H1 (cell line): Measurements from ENCODE around the gene ARMC12. TPM values are rescaled to one million over a fixed set of nuclear protein-coding genes. Genes with fewer than 3 reads are reported as not detected.

Experiments
- CTCF ChIA-PET: fragments of 300-600 bp; sonication (Branson Sonifier 250); formaldehyde crosslinking; loops from one replicate; lab custom pipeline; 2021; ENCODE audit not compliant: partially characterized antibody; lab: Charles Lee
- POLR2A ChIA-PET: fragments of 300-600 bp; sonication (Branson Sonifier 250); formaldehyde crosslinking; loops from one replicate; lab custom pipeline; 2021; ENCODE audit warnings: inconsistent platforms; ENCODE audit not compliant: partially characterized antibody; lab: Charles Lee
- DNase-seq, 2 experiments: peaks; one replicate each; pipeline versions ENCODE4 v3.0.0 to v3.0.0-alpha.2; 2010 to 2022; ENCODE audit warnings: low spot score in 2 of 2, low read depth in 1 of 2, mixed read lengths in 1 of 2
- FAIRE-seq: peaks from 2 replicates; lab custom pipeline; 2011; peaks lifted over from hg19 to GRCh38; lab: Jason Lieb, UNC
- H2AFZ ChIP-seq: 2 replicates; pipeline ENCODE4 v1.8.1; 2012; ENCODE audit warnings: low read length, inconsistent platforms
- H2AK5ac ChIP-seq: 2 replicates; pipeline ENCODE4 v1.6.1; 2013; ENCODE audit warnings: low read depth, low read length
- H2BK120ac ChIP-seq: replicated peaks from 2 replicates; pipeline ENCODE3; 2013; ENCODE audit warnings: low read depth, low read length, inconsistent platforms
- H2BK12ac ChIP-seq: 2 replicates; pipeline ENCODE4 v1.6.1; 2013; ENCODE audit warnings: low read depth, low read length
- H2BK15ac ChIP-seq: 2 replicates; pipeline ENCODE4 v1.6.1; 2013; ENCODE audit warnings: low read length
- H2BK20ac ChIP-seq: 2 replicates; pipeline ENCODE4 v1.6.1; 2013; ENCODE audit warnings: low read length
- H2BK5ac ChIP-seq: 2 replicates; pipeline ENCODE4 v1.6.1; 2013; ENCODE audit warnings: low read depth, low read length
- H3K14ac ChIP-seq: 2 replicates; pipeline ENCODE4 v1.6.1; 2013; ENCODE audit warnings: inconsistent platforms; ENCODE audit not compliant: insufficient read length
- H3K18ac ChIP-seq: 2 replicates; pipeline ENCODE4 v1.6.1; 2013; ENCODE audit warnings: low read length; ENCODE audit errors: extremely low read depth
- H3K23ac ChIP-seq: 2 replicates; pipeline ENCODE4 v1.6.1; 2013; ENCODE audit warnings: inconsistent platforms; ENCODE audit not compliant: insufficient read length
- H3K23me2 ChIP-seq: 2 replicates; pipeline ENCODE4 v1.6.1; 2013; ENCODE audit warnings: low read depth, low read length
- H3K27ac ChIP-seq: 2 replicates; pipeline ENCODE4 v1.6.1; 2011; ENCODE audit warnings: low read depth, low read length, inconsistent platforms
- H3K27me3 ChIP-seq, 4 experiments: replicated peaks in 1 of 4; 1 replicate in 1 of 4; 2 replicates in 3 of 4; pipeline versions ENCODE4 v1.6.1 to v1.8.1; 2011 to 2013; ENCODE audit warnings: low read length in 3 of 4, mild to moderate bottlenecking in 3 of 4, inconsistent platforms in 2 of 4, mixed read lengths in 2 of 4, moderate library complexity in 1 of 4; ENCODE audit not compliant: control insufficient read depth in 3 of 4, insufficient read depth in 3 of 4; ENCODE audit errors: extremely low read depth in 1 of 4
- H3K36me3 ChIP-seq, 4 experiments: 2 replicates each; pipeline versions ENCODE4 v1.6.1 to v1.8.1; 2011 to 2013; ENCODE audit warnings: mild to moderate bottlenecking in 4 of 4, low read length in 3 of 4, moderate library complexity in 2 of 4, control low read depth in 1 of 4, inconsistent platforms in 1 of 4; ENCODE audit not compliant: insufficient read depth in 4 of 4, control insufficient read depth in 2 of 4
- H3K4ac ChIP-seq: replicated peaks from 2 replicates; pipeline ENCODE3; 2013; ENCODE audit warnings: low read length, low read depth, mixed read lengths, inconsistent platforms; ENCODE audit not compliant: insufficient read length
- H3K4me1 ChIP-seq, 4 experiments: replicated peaks in 1 of 4; 1 replicate in 1 of 4; 2 replicates in 3 of 4; pipeline versions ENCODE4 v1.6.1 to v1.8.1; 2011 to 2013; ENCODE audit warnings: low read length in 3 of 4, inconsistent platforms in 2 of 4, mixed read lengths in 1 of 4; ENCODE audit not compliant: insufficient read depth in 4 of 4, control insufficient read depth in 3 of 4
- H3K4me2 ChIP-seq, 2 experiments: 2 replicates each; pipeline versions ENCODE4 v1.6.1 to v1.8.1; 2011 to 2013; ENCODE audit warnings: low read depth in 2 of 2, low read length in 2 of 2, control low read depth in 1 of 2, inconsistent platforms in 1 of 2, mild to moderate bottlenecking in 1 of 2; ENCODE audit not compliant: insufficient read depth in 1 of 2
- H3K4me3 ChIP-seq, 4 experiments: fragments of 200-600, 300-600 bp in 1 of 4; sonication (generic), shearing (Covaris generic), sonication (Bioruptor Twin) in 1 of 4; 2 replicates each; pipeline versions ENCODE4 v1.5.1 to v1.8.1; 2011 to 2016; ENCODE audit warnings: low read length in 4 of 4, low read depth in 3 of 4, control low read depth in 2 of 4, inconsistent platforms in 2 of 4, mild to moderate bottlenecking in 2 of 4, mixed read lengths in 1 of 4, moderate library complexity in 1 of 4; ENCODE audit not compliant: insufficient read depth in 2 of 4; ENCODE audit errors: extremely low read depth in 1 of 4
- H3K56ac ChIP-seq: replicated peaks from 2 replicates; pipeline ENCODE3; 2013; ENCODE audit warnings: low read depth, mild to moderate bottlenecking, mixed read lengths, low read length, inconsistent platforms; ENCODE audit not compliant: insufficient read length
- H3K79me1 ChIP-seq: 2 replicates; pipeline ENCODE4 v1.6.1; 2013; ENCODE audit warnings: low read depth, low read length, control low read depth
- H3K79me2 ChIP-seq, 2 experiments: 2 replicates each; pipeline versions ENCODE4 v1.6.1 to v1.8.1; 2012 to 2013; ENCODE audit warnings: low read length in 2 of 2, mild to moderate bottlenecking in 2 of 2, inconsistent platforms in 1 of 2; ENCODE audit not compliant: insufficient read depth in 2 of 2, control insufficient read depth in 1 of 2
- H3K9ac ChIP-seq, 4 experiments: replicated peaks in 1 of 4; 1 replicate in 1 of 4; 2 replicates in 3 of 4; pipeline versions ENCODE4 v1.6.1 to v1.8.1; 2011 to 2013; ENCODE audit warnings: low read depth in 3 of 4, low read length in 3 of 4, control low read depth in 2 of 4, mild to moderate bottlenecking in 2 of 4, moderate library complexity in 2 of 4, inconsistent platforms in 1 of 4; ENCODE audit errors: extremely low read depth in 1 of 4
- H3K9me3 ChIP-seq, 2 experiments: 2 replicates each; pipeline versions ENCODE4 v1.6.1 to v1.8.1; 2012 to 2013; ENCODE audit warnings: mild to moderate bottlenecking in 2 of 2, moderate library complexity in 2 of 2, control low read depth in 1 of 2, inconsistent platforms in 1 of 2, low read depth in 1 of 2, low read length in 1 of 2, mixed read lengths in 1 of 2; ENCODE audit not compliant: insufficient read depth in 2 of 2
- H4K20me1 ChIP-seq, 2 experiments: replicated peaks in 1 of 2; 2 replicates each; pipeline versions ENCODE3 to v1.8.1; 2011 to 2013; ENCODE audit warnings: inconsistent platforms in 2 of 2, low read length in 2 of 2, mild to moderate bottlenecking in 1 of 2; ENCODE audit not compliant: insufficient read depth in 2 of 2, control insufficient read depth in 1 of 2
- H4K5ac ChIP-seq: 2 replicates; pipeline ENCODE4 v1.6.1; 2013; ENCODE audit warnings: low read length, low read depth, mixed read lengths, inconsistent platforms; ENCODE audit not compliant: insufficient read length
- H4K8ac ChIP-seq: 2 replicates; pipeline ENCODE4 v1.8.0; 2013; ENCODE audit warnings: mild to moderate bottlenecking, moderate library complexity, low read length, inconsistent platforms; ENCODE audit not compliant: insufficient read depth; ENCODE audit errors: extremely low read depth
- H4K91ac ChIP-seq: replicated peaks from 2 replicates; pipeline ENCODE3; 2013; ENCODE audit warnings: low read length, mixed read lengths, inconsistent platforms; ENCODE audit not compliant: insufficient read length
- ASH2L ChIP-seq: fragments of 200-600, 300-600 bp; sonication (generic); IDR thresholded peaks from one replicate; pipeline ENCODE4 v1.7.1; 2017; ENCODE audit warnings: low read length
- BACH1 ChIP-seq: IDR thresholded peaks from 2 replicates; pipeline ENCODE4 v1.6.1; 2012; ENCODE audit warnings: low read length, improper control_type of control experiment
- KDM4A ChIP-seq: IDR thresholded peaks from one replicate; pipeline ENCODE4 v1.7.1; 2012; ENCODE audit warnings: low read depth, mild to moderate bottlenecking, moderate library complexity, low read length, inconsistent platforms; ENCODE audit not compliant: severe bottlenecking
- POLR2AphosphoS5 ChIP-seq: IDR thresholded peaks from 2 replicates; pipeline ENCODE4 v1.6.1; 2011; ENCODE audit warnings: low read depth, low read length
- RXRA ChIP-seq: IDR thresholded peaks from 2 replicates; pipeline ENCODE4 v1.6.1; 2011; ENCODE audit warnings: low read depth, mild to moderate bottlenecking, low read length, moderate library complexity; ENCODE audit not compliant: insufficient read depth
- SIN3A ChIP-seq, 2 experiments: IDR thresholded peaks in 1 of 2; conservative IDR thresholded peaks in 1 of 2; 2 replicates each; pipeline ENCODE4 v1.6.1; 2011 to 2012; ENCODE audit warnings: low read length in 2 of 2, improper control_type of control experiment in 1 of 2, low read depth in 1 of 2, mild to moderate bottlenecking in 1 of 2
- SP2 ChIP-seq: IDR thresholded peaks from 2 replicates; pipeline ENCODE4 v1.6.1; 2012; ENCODE audit warnings: mild to moderate bottlenecking, low read length, inconsistent platforms
- SP4 ChIP-seq: IDR thresholded peaks from 2 replicates; pipeline ENCODE4 v1.6.1; 2012; ENCODE audit warnings: low read length, inconsistent platforms
- WGBS, 2 experiments: shearing (Covaris generic) in 1 of 2; methylation state at CpG; one replicate each; pipeline versions ENCODE4 v1.1.6 to v1.1.7; 2013 to 2015; ENCODE audit warnings: low lambda C conversion rate in 2 of 2, mixed read lengths in 2 of 2, inconsistent platforms in 1 of 2, low coverage in 1 of 2, missing lambda C conversion rate in 1 of 2; ENCODE audit not compliant: insufficient replicate concordance in 2 of 2, insufficient coverage in 1 of 2, insufficient read length in 1 of 2; ENCODE audit errors: extremely low coverage in 1 of 2, missing lambda C conversion rate in 1 of 2; 5-methylcytosine and 5-hydroxymethylcytosine counted together
- polyA plus RNA-seq, 7 experiments: library from polyadenylated mRNA; depleted of rRNA in 3 of 7; stranded (reverse) in 5 of 7; unstranded in 2 of 7; fragments of >200 nt in 5 of 7; fragments of 200-250 nt in 2 of 7; gene quantifications; 1 replicate in 5 of 7; 2 replicates in 1 of 7; 4 replicates in 1 of 7; pipeline versions ENCODE4 v1.2.1 to v1.2.3, GENCODE V29; 2011 to 2013; ENCODE audit warnings: missing spikeins in 2 of 7, mixed read lengths in 2 of 7
- total RNA-seq: library from RNA; stranded (reverse); fragmentation: NEBNext Ultra II Directional; extraction: Animal tissue kit (Norgen Biotek cat#: 25700); gene quantifications from 2 replicates; pipeline ENCODE4 v1.2.1, GENCODE V29; 2021

The ARMC12 gene
- total and polyA plus RNA-seq, 2 of the 8 experiments (the other 6 are each of a cell fraction or from before 2014, with no cell fraction given), result 0.86 to 3.7 TPM

DNA sequence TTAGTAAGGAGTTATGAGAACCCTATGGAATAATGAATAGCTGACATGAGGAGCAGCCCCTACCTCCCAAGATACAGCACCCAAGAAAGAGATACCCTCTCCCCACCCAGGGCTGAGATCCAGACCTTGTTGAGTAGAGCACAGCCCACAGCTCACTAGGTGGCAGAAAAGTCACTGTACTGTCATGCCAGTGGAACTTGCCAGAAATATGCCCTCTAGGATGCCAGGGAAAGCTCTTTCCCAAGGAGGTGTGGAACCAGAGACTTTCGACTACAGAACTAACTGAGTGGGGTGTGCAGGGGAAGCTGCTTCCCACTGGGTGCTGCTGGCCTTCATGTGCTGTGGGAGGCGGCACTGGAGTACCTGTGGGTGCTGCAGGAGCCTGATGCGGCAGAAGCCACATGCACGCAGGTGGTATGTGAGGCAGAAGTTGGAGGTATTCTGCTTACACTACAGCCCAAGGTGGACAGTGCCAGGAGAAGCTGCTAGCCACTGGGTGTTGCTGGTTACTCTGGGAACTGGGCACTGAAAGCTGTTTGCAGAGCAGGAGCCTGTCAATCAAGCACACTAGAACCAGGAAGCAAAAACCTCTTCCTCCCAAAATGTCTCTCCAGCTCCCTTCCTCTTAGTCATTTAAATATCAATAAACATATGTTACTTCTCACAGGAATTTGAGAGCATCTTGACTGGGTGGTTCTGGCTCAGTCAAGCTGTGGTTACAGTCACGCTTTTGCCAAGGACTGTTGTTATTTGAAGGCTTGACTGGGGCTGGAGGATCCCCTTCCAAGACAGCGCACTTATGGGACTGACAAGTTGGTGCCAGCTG, 17.8 kb downstream of the ARMC12 start:
- H3K14ac ChIP-seq, result no peak overlapping the region
- peak overlapping the region; percentile 91 for H2BK20ac ChIP-seq
- no peak overlapping the region for H3K4me3 ChIP-seq
- peak overlapping the region; percentile 79; the same call in 1 of the 2 replicates for H2BK12ac ChIP-seq
- H3K9ac ChIP-seq, result no peak overlapping the region
- no peak overlapping the region for H2BK120ac ChIP-seq
- H2AK5ac ChIP-seq, result no peak overlapping the region
- H2AFZ ChIP-seq, result no peak overlapping the region
- no peak for FAIRE-seq
- no peaks in the 10 kb centered on the region for H3K27me3 ChIP-seq
- H3K4me2 ChIP-seq, result peak overlapping the region; percentile 3 to 9; a peak in 2 of 4 replicates
- no peak overlapping the region for H3K56ac ChIP-seq
- H4K8ac ChIP-seq, result no peak overlapping the region
- H3K9me3 ChIP-seq, result no peaks in the 10 kb centered on the region
- no peak for TF ChIP-seq SIN3A (conservative IDR thresholded peaks at IDR 0.05 in 1 of 2, IDR thresholded peaks at IDR 0.05 in 1 of 2; ENCODE audit: low read depth in 1 of 2, low read length in 2 of 2)
- no peak for TF ChIP-seq POLR2AphosphoS5
- no peak for TF ChIP-seq RXRA
- TF ChIP-seq KDM4A, result no peak
- no peak for TF ChIP-seq SP2
- no peak for TF ChIP-seq ASH2L
- TF ChIP-seq SP4, result no peak
- no peak for TF ChIP-seq BACH1
- H3K18ac ChIP-seq, result no peak overlapping the region
- H2BK15ac ChIP-seq, result 0 out of 2 replicates have a peak overlapping the region, but pooled peaks have one; percentile 55
- H3K27ac ChIP-seq, result no peak overlapping the region
- no peak overlapping the region for H3K23ac ChIP-seq
- no peaks in the 10 kb centered on the region for H3K36me3 ChIP-seq
- no peak overlapping the region for H4K91ac ChIP-seq
- DNase-seq, result no peak
- H4K5ac ChIP-seq, result no peak overlapping the region
- H3K4me1 ChIP-seq, result peaks cover 5 to 20% (median 12%) of the 10 kb centered on the region in 4 experiments
- H3K4ac ChIP-seq, result no peak overlapping the region
- H4K20me1 ChIP-seq, result no peaks in the 10 kb centered on the region
- CTCF ChIA-PET, result interaction anchor here (0.6 to 10.6 kb wide), 15 partner anchors 9 to 499 kb away, joined by 3 to 137 read pairs (median 3); partner anchors contain the start of gene ARMC12
- 0 out of 2 replicates have a peak overlapping the region, but pooled peaks have one; percentile 40 for H2BK5ac ChIP-seq
- POLR2A ChIA-PET, result interaction anchor here (0.8 to 2.9 kb wide), 6 partner anchors 9 to 34 kb away, joined by 3 to 39 read pairs (median 9); no protein-coding TSS in a partner anchor
- H3K23me2 ChIP-seq, result no peaks in the 10 kb centered on the region
- H3K79me2 ChIP-seq, result no peaks in the 10 kb centered on the region
- no peaks in the 10 kb centered on the region for H3K79me1 ChIP-seq
- 91% methylated on average over 6 of the region's 6 CpGs; no CpG with 5 or more reads in 1 of the 2 experiments for WGBS, 2 experiments
